CD4-positive, alpha-beta T cell treated with Interleukin-12 subunit alpha and Interleukin-12 subunit beta, for 1 hour (primary cell): Measurements from ENCODE around the gene KCNG2.

Experiments used
- DNase-seq: peaks from one replicate; pipeline ENCODE4 v3.0.0-alpha.2; 2020

Gene KCNG2

DNA sequence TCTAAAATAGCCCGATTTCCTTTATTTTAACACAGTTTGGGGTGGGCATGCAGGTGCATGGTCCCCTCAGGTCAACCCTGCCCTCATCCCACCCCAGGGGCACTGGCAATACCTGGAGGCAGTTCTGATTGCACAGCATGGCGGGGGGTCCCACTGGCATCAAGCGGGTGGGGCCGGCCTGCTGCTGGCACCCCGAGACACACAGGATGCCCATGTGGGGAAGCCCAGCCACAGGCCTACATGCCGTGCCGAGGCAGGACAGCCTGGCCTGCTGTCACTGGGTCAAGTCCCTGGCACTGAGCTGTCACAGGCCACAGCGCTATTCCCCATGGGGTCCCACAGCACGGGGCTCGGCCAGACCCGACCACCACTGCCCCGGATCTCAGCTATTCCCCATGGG is 11.9 kb upstream of the KCNG2 start:
- DNase-seq, result no peak

DNA sequence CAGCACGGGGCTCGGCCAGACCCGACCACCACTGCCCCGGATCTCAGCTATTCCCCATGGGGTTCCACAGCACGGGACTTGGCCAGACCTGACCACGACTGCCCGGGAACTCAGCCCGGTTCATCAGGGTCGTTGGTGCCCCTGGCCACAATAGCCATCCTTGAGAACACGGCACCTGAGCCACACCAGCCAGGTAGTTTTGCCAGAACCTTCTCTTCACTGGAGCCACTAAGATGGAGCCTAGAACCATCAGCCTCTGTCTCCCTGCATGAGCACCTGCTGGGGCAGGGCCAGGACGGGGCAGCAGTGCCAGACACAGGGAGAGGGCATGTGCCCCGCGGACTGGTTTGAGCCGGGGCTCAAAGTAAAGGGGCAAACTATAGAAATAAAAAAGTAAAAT is 11.4 kb upstream of the KCNG2 start:
- no peak for DNase-seq

DNA sequence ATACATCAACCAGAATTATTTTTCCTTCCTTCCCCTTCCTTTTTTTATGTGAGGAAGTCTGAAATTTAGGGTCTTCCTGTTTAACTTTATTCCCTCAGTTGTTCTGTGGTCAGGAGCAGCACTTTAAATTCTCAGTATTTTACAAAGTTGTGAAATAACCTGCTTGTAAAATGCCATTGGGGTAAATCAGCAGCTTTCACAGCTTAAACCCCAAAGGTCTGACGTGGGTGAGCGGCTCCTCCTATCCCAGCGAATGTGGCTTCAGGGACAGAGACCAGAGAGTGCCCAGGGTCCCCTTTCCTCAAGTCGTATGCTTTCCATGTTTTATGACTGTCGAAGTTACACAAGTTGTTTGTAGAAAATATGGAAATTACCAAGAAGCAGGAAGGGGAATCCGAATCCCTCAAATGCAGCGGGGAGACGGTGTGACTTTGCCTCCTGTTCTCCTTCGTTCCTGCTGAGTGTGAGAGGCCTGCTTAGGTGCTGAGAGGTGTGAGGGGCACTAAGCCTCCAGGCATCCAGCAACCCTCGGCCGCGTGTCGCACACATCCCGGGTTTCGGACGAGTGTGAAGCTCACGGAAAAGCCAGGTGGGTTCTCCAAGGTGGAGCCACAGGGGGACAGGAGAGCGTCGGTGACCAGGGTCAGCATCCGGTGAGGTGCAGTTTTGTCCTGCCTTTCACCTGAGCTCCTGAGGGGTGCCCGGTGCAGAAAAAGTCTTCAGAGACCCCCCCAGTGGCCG is 10.8 kb upstream of the KCNG2 start:
- no peak for DNase-seq

DNA sequence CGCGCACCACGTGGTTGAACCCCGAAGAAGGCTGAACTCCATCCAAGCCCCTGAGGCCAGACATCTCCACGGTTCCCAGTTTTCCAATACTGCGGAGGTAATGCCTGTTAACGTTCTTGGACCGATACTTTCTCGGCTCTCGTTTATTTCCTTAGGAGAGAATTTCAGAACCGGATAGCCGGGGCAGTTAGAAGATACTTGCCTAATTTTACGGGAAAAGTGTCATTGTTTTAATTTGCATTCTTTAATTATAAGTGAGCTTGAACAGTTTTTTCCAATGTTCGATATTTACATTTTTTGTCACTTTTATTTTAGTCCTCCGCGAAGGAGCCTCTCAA is 10.2 kb upstream of the KCNG2 start:
- no peak for DNase-seq

DNA sequence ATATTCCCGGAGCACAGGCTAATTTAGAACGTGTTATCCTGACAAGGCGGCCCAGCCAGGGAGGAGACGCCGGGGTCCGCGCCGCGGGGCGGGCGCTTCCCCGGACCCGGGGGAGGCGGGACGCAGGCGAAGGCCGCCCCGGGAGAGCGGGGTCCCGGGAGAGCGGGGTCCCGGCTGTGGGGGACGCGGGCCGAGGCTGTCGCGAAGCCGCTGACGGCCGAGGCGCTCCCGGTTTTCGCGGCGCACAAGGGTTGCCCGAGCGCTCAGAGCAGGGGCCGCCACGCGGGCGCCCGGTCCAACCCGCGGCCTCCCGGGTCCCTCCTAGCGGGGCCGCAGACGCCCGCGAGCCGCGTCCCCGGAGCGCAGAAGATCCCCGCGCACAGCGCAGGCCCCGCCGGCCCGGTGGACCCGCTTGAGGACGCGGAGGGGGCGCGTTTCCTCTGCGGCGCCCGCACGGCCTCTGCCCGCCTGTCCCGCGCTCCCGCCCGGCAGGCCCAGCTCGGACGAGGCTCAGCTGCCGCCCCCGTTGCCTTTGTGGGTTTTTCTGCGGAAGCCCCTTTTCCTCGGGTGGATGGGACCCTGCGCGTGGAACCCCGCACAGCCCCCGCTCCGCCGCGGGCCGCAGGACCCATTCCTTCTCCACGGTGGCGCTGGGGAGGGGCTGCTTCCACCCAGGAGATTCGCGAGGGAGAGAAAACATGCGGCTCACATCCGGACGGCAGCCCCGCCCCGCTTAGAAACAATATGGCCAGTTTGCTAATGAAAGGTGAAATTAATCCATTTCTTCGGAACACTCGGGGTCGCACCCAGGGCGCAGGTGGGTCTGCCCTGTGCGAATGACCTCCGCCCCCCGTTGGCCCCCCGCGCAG is 9.6 kb upstream of the KCNG2 start:
- DNase-seq, result no peak

DNA sequence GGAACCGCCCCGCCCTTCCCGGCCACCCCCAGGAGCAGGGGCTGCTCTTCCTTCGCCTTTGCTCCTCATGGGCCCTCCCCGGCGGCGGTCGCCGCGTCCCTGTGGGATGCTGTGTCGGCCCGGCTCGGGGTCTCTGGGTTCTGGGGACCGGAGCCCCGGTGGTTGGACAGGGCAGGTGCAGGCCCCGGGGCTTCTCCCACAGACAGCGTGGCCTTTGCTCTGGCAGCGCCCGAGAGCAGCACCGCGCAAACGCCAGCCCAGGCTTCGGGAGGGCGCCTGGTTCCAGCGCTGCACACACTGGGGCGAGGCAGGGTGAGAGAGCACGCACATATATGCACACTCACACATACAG is 9.0 kb upstream of the KCNG2 start:
- no peak for DNase-seq

DNA sequence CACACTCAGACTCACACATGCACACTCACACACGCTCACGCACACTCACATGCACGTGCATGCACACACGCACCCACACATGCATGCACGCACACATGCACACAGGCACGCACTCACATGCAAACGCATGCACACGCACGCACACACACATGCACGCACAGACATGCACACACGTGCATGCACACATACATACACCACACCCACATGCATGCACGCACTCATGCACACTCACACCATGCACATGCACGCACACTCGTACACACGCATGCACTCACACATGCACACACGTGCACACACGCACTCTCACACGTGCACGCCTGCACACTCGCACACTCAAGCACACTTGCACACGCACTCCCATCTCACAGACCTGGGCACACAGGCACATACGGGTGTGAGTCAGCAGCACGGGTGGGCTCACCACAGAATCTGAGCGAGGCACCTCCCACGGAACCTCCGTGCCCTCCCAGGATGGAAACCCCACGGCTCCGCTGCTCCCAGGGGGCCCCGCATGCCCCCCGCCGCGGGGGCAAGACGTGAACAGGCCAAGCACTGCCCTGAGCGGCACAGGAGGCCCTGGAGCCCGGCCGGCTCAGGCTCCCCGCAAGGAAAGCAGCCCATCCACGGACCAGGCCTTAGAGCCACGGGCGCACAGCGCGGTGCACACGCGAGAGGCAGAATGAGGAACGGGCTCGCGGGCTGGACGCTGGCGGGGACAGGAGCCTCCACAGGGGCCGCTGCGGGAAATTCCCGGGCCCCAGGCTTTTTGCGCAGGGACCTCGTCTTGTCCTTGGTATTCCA is 8.4 kb upstream of the KCNG2 start:
- DNase-seq, result no peak

DNA sequence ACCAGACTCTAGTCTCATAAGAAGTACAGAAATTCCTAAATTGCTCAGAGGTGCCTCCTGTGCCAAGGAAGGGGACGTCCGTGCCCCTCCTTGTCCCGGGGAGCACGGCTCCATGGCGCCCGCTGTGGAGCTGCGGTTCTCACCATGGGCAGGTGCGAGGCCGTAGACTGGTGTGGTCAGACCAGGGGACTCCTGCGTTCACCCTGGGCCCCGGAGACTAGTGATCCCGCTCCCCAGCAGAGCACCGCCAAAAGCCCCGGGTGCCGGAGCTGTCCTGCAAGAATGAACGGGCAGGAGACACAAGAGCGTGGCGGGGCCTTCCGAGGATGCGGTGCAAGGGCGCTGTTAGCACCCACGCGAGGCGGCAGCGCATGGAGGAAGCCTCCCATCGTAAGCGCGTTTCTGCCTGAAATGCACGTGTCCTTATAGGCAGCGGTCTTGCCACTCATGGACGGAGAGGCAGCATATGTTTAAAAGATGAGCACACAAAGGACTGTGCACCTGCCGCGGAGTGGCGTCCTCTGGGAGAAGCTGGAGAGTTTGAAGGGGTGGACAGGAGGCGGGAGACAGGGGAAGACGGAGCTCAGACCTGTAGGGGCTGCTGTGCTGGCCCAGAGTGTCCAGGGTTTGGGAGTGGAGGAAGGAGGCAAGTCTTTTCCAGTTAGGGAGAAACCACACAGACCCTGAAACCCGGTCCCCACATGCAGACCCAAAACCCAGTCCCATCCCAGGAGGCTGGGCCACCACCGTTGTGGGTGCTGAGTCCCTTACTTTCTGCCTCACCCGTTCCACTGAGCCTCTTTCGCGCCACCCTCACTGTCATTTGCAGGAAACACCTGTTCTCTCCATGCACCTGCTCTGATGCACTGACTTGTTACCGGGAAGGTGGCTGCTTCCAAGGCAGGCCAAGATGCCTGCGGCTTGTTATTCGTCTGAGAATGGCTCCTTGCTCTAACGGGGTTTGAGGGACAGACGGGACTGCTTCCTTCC is 7.5 kb upstream of the KCNG2 start:
- no peak for DNase-seq

DNA sequence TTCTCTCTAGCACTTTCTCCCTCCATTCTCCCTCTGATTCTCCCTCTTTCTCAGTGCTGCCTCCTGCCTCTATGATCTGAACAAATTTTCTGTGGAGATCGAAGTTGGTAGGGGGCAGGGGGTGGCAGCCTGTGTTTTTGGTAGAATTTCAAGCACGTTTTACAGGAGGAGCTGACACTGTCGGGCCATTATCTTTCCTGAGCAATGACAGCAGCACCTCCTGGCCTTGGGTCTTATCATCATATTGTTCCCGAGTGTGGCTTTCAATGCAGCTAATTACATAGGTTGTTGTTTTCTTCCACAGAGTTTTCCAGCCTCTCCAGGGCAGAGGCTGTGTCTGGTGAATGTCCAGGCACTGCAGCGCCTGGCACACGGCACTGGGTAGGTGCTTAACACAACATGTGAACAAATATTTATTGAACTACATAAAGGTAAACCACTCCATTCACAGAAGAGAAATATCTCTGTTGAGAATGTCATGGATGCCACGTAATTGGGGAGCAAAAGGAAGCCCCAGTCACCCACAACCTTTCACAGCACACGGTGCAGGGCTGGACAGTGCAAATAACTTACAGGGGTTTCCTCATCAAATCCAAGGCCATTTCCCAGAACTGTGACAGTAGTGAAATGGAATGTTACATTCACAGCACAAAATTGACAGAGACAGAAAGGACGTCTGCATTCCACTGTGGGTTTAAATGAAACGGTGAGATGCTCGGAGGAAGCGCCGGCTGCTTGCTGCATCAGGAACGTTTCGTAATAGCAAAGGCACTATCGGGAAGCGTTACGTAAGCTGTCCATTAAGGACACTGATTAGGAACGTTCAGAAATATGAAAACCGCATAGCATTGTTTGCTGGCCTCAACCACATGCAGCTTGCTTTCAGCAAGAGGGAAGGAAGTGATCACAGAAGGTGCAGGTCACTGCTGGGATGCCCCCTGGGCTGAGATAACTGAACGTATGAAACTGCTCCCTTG is 6.5 kb upstream of the KCNG2 start:
- peak; percentile 4 for DNase-seq

DNA sequence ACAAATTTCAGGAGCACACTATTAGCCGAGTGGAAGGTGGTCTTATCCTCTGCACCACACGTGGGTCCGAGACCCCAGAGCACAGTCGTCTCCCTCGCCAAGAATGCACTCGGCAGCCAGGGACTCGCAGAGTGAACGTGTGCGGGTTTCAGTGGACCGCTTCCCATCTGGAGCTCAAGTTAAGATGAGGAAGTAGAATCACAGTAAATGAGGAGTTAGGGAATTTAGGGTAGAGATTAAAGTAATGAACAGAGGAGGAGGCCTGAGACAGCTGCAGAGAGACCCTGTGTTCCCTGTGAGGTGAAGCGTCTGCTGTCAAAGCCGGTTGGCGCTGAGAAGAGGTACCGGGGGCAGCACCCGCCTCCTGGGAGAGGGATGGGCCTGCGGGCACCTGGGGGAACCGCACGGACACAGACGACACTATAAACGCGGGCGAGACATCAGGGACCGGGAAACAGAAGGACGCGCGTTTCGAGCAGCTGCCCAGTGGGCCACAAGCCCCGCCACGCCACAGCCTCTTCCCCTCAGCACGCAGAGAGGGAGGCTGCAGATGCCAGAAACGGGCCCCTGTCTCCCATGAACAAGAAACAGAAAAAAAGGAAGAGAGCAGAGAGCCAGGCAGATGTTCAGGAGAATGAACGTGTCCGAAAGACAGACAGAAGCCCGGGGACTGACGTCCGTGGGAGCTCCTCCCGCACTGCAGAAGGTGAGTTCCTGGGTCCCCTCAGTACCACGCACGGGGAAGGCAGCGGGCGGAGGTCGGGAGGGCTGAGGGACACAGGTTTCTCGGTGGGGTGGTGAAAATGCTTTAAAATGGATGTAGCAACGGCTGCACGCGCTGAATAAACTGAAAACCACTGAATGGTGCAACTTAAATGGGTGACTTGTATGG is 5.4 kb upstream of the KCNG2 start:
- no peak for DNase-seq

DNA sequence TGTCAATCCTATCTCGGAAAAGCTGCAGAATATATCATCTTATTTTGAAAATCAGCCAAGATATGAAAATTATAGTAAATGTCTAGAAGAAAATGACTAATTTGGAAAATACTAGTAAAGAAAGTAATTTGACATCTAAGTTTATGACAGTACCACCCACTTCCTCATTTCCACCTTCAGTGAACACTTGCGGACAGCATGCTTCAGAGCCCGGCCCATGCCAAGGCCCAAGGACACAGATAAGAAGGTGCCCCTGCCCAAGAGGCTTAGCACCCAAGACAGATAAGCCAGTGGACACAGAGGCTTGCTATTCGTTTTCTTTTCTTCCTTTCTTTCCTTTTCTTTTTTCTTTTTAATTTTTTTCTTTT is 4.8 kb upstream of the KCNG2 start:
- DNase-seq, result no peak

DNA sequence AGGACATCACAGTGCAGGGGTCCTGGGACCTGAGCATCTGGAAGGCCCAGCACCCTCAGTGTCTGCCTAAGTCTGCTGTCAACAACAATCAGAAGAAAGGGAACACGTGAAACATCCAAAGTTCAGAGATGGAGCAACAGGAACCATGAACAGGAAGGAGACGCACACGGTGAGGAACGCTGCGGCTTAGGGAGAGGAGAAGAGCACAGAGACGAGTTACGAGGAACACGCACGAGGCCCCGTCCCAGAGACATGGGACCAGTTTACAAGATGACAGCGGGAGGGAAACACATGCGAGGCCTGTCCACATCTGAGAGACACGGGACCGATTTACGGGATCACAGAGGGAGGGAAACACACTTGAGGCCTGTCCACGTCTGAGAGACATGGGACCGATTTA is 2.9 kb upstream of the KCNG2 start:
- DNase-seq, result no peak

DNA sequence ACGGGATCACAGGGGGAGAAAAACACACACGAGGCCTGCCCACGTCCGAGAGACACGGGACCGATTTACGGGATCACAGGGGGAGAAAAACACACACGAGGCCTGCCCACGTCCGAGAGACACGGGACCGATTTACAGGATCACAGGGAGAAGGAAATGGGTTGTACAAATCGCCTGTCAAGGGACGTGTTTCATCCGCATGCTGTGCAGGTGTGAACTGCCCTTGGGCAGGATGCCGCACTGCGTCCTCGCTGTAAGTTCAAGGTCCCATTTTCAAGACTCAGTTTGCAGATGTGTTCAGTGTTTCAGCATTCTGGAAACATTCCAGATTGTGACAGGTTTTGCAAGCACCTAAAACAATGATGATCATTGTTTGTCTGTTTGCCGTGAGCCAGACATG is 2.3 kb upstream of the KCNG2 start:
- no peak for DNase-seq

DNA sequence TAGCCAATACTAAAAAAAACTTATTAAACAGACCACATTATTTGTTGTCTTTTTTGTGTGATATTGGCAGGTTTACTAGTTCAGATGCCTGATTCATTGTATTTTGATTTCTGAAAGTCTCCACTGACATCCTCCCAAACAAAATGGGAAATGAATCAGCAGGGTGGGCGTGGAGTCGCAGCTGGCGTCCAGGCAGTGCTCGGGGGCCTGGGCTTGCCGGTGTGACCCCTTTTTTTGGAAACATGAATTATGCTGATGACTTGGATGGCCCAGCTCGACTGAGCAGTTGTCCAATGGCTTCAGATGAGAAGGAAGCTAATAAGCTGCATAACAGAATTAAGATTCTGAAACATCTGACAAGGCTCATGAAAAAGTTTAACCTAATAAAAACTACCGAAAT is 1.7 kb upstream of the KCNG2 start:
- DNase-seq, result no peak

DNA sequence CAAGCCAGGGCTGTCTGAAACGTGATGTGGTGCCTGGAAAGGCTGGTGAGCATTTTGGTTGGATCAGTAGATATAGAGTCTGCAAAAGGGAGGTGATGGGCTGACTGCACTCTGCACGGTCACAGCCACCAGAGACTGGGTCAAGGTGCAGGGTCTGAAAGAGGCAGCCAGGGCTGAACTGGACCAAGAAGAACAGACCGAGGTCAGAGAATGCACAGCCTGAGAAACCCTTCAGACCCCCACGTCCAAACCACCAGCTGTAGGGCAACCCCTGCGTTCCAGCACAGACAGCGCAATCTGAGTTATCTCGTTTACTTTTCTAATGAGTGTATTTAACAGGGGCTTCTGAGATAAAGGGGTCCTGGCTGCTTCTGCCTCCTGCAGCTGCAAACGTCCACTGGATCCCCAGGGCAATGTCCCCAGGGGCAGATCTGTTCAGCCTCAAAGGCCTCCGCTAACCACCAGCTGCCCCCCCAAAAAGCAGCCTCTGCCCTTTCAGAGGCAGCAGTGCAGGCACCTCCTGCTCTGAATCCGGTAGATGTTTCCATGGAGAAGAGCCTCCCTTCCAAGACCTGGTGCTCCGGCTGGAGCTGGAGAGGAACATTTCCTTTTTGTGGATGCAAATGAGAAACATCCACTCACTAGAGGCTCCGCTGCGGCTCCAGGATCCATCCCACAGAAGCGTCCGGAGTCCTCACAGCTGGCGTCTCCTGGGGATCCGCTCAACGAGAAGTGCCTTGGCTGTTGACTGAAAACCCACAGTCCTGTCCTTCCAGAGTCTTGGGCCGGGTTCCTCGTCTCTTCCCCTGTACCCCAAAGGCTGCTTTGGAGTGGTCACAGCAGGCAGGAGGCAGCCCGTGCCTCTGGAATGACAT is 970 bp upstream of the KCNG2 start:
- no peak for DNase-seq

DNA sequence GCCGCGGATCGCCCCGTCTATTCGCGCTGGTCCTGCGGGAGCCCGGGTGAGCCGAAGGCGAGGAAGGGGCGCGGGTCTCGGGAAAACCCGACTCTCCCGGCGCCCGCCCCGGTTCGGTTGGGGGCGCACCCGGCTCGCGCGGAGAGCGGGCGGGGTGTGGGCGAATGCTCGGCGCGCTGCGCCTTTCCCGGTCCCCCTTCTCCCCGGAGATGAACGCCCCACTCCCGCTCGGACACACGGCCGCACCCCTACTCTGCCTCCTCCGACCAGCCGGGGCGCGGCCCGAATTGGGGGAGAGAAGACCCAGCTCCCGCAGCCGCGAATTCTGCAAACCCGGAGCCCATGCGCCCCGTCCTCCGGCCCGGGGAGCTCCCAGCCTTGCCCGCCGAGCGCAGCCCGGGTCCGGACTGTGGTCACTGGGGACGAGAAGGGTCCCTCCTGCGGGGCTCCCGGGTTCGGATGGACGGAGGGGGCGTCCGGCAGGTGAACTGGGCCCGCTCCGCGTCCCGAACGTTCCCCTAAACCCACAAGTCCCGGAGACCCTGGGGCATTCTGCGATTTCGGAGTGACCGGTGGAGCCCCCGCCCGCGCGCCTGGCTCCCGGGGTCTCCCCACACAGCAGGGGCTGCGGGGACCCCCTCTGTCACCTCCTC is 734 bp downstream of the KCNG2 start:
- no peak for DNase-seq

DNA sequence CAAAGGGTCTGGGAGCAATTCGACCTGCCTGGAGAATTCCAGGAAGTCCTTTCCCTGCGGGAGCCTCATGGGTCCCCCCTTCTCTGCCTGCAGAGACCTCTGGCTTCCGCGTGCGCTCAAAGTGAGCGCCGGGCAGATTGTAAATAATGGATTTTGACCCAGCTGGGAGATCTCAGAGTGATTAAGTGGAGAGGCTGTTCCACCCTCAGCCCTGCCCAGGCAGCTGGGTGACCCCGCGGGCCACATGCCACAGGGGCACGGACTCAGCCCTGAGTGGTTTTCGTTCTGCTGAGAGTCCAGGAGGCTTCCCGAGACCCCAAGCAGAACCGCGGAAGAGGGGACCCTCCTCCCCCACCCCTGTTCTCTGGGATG is 1.2 kb downstream of the KCNG2 start:
- no peak for DNase-seq

DNA sequence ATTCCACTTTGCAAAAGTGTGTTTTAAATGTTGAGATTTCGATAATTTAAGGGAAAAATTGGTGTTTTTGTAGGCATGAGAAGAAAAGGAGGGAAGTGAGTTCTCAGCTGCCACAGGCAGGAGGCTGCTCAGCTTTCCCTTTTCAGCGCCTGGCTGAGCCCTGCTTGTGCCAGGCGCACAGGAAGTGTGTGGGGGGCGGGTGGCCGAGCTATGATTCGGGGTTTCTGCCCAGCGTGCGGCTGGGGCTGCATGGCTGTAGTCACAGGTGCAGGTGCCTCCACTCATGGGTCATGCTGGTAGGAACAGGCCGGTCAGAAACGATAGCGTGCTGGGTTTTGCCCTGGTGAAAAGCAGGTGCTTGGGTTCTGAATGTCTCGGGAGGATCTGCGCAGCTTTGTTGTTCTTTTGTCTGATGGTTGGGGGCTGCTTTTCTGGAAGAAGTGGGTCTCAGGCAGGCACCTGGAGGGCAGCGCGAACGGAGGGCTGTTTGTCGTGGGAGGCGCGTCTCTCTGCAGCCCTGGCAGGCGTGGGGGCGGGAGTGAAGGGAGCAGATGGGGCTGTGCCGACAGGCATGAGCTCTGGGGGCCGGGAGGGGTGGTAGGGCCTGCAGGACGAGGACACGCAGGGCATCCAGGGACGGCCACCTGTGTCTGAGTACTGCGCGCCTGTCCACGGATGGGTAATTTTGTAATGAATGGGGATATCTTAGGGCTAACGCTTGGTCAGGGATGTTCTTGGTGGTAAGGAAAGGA is 2.1 kb downstream of the KCNG2 start:
- DNase-seq, result no peak
